Measurements from ENCODE around the gene ZNF273. TPM values are rescaled to one million over a fixed set of nuclear protein-coding genes. Genes with fewer than 3 reads are reported as not detected.
"Not testable (repeated sequence)": the region's sequence is repeated elsewhere in the genome, so short reads cannot be mapped to it uniquely, and the experiment has no call there.

The ZNF273 gene
- total RNA-seq, 2 experiments from 2014 or later: 10.9 to 12.6 TPM

DNA sequence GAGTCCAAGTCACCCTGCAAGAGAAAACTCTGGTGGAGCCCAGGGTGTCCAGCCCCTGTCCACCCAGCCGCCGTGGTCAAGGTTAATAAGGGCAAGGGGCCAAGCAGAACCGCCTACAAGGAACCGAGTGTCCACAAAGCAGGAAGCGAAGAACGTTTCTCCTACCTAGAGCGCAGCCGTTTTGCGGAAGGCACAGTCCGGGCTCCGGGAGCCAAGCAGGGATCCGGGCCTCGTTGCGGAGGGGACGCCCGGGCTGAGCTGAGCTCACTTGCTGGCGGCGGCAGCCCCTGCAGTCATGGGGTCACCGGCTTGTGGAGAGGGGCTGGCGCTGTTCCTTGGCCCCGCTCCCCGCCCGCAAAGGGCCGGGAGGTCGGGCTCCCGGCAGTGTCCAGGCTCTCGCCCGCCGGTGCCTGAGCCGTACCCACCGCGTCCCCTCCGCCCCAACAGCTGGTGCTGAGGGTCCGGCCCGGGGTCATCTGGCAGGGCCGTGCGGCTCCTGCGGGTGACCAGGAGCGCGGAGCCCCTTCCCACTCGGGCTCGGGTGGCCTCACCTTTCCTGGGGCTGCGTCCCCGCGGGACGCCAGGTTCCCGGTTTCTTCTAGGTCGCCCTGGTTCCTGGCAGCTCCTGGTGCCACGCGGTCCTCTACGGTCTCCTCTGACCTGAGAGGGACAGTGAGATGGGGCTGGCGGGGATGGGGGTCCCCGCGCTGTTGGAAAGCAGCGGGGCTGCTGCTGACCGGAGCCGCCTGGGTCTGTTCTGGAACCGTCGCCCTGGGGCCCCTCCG is 14.0 kb upstream of the ZNF273 start:
- Mint-ChIP-seq H3K4me3 (peak overlapping the region; percentile 89), H3K36me3 (no peaks in the 10 kb centered on the region), H3K9me3 (no peaks in the 10 kb centered on the region), H3K27ac (no peak overlapping the region), H3K4me1 (peaks cover 9% of the 10 kb centered on the region), H3K27me3 (peaks cover 32% of the 10 kb centered on the region)
- ATAC-seq (ENCODE audit: low read depth) (peak; percentile 51), DNase-seq (peak; percentile 47)
- POLR2A ChIA-PET: interaction anchor here (1.6 kb wide), 1 partner anchor 14 kb away, joined by 9 read pairs; the partner anchor contains the start of gene ZNF273

- H3K27ac Mint-ChIP-seq: no peak overlapping the region
- ATAC-seq (ENCODE audit: low read depth): no peak
- no peaks in the 10 kb centered on the region for H3K9me3 Mint-ChIP-seq
- H3K27me3 Mint-ChIP-seq: peaks cover 29% of the 10 kb centered on the region
- no peaks in the 10 kb centered on the region for H3K36me3 Mint-ChIP-seq
- POLR2A ChIA-PET: no interaction called here
- peaks cover 9% of the 10 kb centered on the region for H3K4me1 Mint-ChIP-seq
- no peak for DNase-seq
- H3K4me3 Mint-ChIP-seq: no peak overlapping the region
Measured at GRCh38 chr7:64889686-64890162, 13.3 kb upstream of the ZNF273 start.

DNA sequence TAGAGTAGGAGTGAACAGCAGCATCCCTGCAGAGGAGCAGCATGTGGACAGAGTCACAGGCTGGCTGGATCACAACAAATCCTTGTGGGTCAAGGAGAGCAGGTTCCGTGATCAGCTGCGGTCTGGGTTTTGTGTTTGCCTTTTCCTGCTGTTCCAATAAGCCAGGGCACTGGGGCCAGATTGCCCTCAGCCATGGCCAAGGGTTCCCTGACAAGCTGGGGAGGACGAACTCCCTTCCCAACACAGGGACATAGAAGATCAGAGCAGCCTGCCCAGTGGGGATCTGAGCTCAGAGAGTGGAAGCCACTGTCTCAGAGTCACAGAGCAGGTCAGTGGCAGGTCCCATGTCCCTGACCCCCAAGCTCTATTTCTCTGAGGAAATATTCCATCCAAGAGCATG is 12.8 kb upstream of the ZNF273 start:
- H3K27ac Mint-ChIP-seq; ATAC-seq (ENCODE audit: low read depth); H3K9me3 Mint-ChIP-seq; H3K4me1 Mint-ChIP-seq; POLR2A ChIA-PET; H3K4me3 Mint-ChIP-seq; DNase-seq; H3K36me3 Mint-ChIP-seq: not testable (repeated sequence)
- peaks cover 29% of the 10 kb centered on the region for H3K27me3 Mint-ChIP-seq

DNA sequence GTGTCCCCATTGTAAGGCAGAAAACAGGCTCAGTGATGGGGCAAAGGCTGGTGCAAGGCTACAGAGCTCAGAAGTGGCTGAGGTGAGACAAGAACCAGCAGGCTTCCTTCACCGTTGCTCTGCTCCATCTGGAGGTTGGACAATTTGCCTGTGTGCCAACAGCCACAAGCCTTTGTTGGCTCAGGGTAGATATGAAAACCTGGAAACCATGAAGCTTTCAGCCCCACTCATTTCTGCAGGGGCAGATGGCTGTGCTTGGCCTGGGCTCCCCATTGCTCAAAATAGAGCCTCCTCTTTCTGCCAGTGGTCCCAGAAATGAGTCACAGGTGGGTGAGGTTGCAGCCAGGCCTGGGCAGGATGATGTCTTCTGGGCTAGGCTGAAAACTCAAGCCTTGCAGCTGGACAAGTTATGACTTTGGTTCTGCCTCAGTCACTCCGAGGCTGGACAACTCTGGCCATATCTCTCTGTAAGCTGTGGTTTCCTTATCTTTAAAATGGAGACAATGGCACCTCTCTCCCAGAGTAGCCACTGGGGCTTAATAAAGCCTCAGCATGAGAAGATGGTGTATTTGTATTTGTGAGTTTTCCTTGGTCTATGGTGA is 12.2 kb upstream of the ZNF273 start:
- POLR2A ChIA-PET: no interaction called here
- Mint-ChIP-seq H3K4me1 (peaks cover 9% of the 10 kb centered on the region), H3K9me3 (no peaks in the 10 kb centered on the region), H3K4me3 (no peak overlapping the region), H3K27ac (no peak overlapping the region), H3K36me3 (no peaks in the 10 kb centered on the region), H3K27me3 (peaks cover 29% of the 10 kb centered on the region)
- ATAC-seq (ENCODE audit: low read depth) (no peak), DNase-seq (no peak)

- H3K9me3 Mint-ChIP-seq; ATAC-seq (ENCODE audit: low read depth); H3K4me3 Mint-ChIP-seq; H3K36me3 Mint-ChIP-seq; DNase-seq; POLR2A ChIA-PET; H3K4me1 Mint-ChIP-seq; H3K27ac Mint-ChIP-seq: not testable (repeated sequence)
- peaks cover 26% of the 10 kb centered on the region for H3K27me3 Mint-ChIP-seq
Measured at GRCh38 chr7:64891363-64892081, 11.6 kb upstream of the ZNF273 start.

GRCh38 chr7:64892116-64892515 is 11.0 kb upstream of the ZNF273 start:
- Mint-ChIP-seq H3K4me1 (peaks cover 9% of the 10 kb centered on the region), H3K27me3 (peaks cover 26% of the 10 kb centered on the region), H3K4me3 (no peak overlapping the region), H3K9me3 (no peaks in the 10 kb centered on the region), H3K27ac (no peak overlapping the region), H3K36me3 (no peaks in the 10 kb centered on the region)
- POLR2A ChIA-PET: no interaction called here
- ATAC-seq (ENCODE audit: low read depth): no peak
- no peak for DNase-seq

GRCh38 chr7:64892666-64893309 is 10.3 kb upstream of the ZNF273 start:
- ATAC-seq (ENCODE audit: low read depth) (no peak), DNase-seq (no peak)
- Mint-ChIP-seq H3K4me1 (peaks cover 9% of the 10 kb centered on the region), H3K9me3 (no peaks in the 10 kb centered on the region), H3K36me3 (no peaks in the 10 kb centered on the region), H3K27me3 (peaks cover 26% of the 10 kb centered on the region), H3K4me3 (no peak overlapping the region), H3K27ac (no peak overlapping the region)
- POLR2A ChIA-PET: interaction anchor here (0.6 kb wide), 1 partner anchor 18 kb away, joined by 4 read pairs; no protein-coding TSS in a partner anchor

GRCh38 chr7:64893401-64893800 is 9.7 kb upstream of the ZNF273 start:
- H3K4me1 Mint-ChIP-seq: peaks cover 5% of the 10 kb centered on the region
- no peaks in the 10 kb centered on the region for H3K9me3 Mint-ChIP-seq
- no peak for DNase-seq
- ATAC-seq (ENCODE audit: low read depth): no peak
- no peak overlapping the region for H3K27ac Mint-ChIP-seq
- H3K4me3 Mint-ChIP-seq: no peak overlapping the region
- POLR2A ChIA-PET: interaction anchor here (0.6 kb wide), 1 partner anchor 17 kb away, joined by 4 read pairs; no protein-coding TSS in a partner anchor
- no peaks in the 10 kb centered on the region for H3K36me3 Mint-ChIP-seq
- peaks cover 23% of the 10 kb centered on the region for H3K27me3 Mint-ChIP-seq

DNA sequence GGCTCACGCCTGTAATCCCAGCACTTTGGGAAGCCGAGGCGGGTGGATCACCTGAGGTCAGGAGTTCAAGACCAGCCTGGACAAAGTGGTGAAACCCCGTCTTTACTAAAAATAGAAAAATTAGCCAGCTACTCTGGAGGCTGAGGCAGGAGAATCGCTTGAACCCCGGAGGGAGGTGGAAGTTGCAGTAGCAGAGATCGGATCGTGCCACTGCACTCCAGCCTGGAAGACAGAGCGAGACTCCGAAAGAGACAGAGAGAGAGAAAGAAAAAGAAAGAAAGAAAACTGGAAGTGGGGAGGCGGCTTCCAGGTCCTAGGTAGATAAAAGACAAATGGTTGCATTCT is 640 bp upstream of the ZNF273 start:
- Mint-ChIP-seq H3K4me1 (peaks cover 24% of the 10 kb centered on the region), H3K4me3 (peak overlapping the region; percentile 97), H3K27ac (peak overlapping the region; percentile 82), H3K36me3 (peaks cover 22% of the 10 kb centered on the region)
- not testable (repeated sequence) for H3K9me3 Mint-ChIP-seq; ATAC-seq (ENCODE audit: low read depth); H3K27me3 Mint-ChIP-seq; DNase-seq
- POLR2A ChIA-PET: interaction anchor here (1.0 to 2.8 kb wide), 10 partner anchors 14 to 977 kb away, joined by 3 to 25 read pairs (median 8); partner anchors contain the start of genes ERV3-1, ZNF107, ZNF138 and ZNF736

- Mint-ChIP-seq H3K36me3 (peaks cover 32% of the 10 kb centered on the region), H3K4me1 (peaks cover 30% of the 10 kb centered on the region)
Measured at GRCh38 chr7:64904008-64904407, 935 bp downstream of the ZNF273 start.

DNA sequence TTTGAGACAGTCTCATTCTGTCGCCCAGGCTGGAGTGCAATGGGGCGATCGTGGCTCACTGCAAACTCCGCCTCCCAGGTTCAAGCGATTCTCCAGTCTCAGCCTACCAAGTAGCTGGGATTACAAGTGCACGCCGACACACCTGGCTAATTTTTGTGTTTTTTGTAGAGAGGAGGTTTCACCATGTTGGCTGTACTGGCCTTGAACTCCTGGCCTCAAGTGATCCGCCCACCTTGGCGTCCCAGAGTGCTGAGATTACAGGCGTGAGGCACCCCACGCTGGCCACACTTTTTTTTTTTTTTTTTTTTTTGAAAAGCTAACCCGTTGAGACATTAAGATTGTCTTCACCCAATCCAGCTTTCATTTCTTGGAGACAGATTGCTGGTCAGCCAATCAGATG is 2.1 kb downstream of the ZNF273 start:
- POLR2A ChIA-PET: interaction anchor here (0.6 to 0.7 kb wide), 2 partner anchors 55 to 202 kb away, joined by 3 to 5 read pairs; no protein-coding TSS in a partner anchor
- no peak overlapping the region for H3K4me3 Mint-ChIP-seq
- H3K36me3 Mint-ChIP-seq: peaks cover 42% of the 10 kb centered on the region
- DNase-seq (no peak), ATAC-seq (ENCODE audit: low read depth) (no peak)
- no peaks in the 10 kb centered on the region for H3K27me3 Mint-ChIP-seq
- H3K9me3 Mint-ChIP-seq: peaks cover 2% of the 10 kb centered on the region
- H3K27ac Mint-ChIP-seq: no peak overlapping the region
- peaks cover 30% of the 10 kb centered on the region for H3K4me1 Mint-ChIP-seq

More at GRCh38 chr7:64904008-64904407, 935 bp downstream of the ZNF273 start:
- no peak for DNase-seq
- no peaks in the 10 kb centered on the region for H3K27me3 Mint-ChIP-seq
- ATAC-seq (ENCODE audit: low read depth): no peak
- no peaks in the 10 kb centered on the region for H3K9me3 Mint-ChIP-seq
- peak overlapping the region; percentile 97 for H3K27ac Mint-ChIP-seq
- peak overlapping the region; percentile 97 for H3K4me3 Mint-ChIP-seq
- POLR2A ChIA-PET: interaction anchor here (1.5 to 2.8 kb wide), 6 partner anchors 16 to 597 kb away, joined by 7 to 25 read pairs (median 10); partner anchors contain the start of genes ERV3-1, ZNF138 and ZNF736

DNA sequence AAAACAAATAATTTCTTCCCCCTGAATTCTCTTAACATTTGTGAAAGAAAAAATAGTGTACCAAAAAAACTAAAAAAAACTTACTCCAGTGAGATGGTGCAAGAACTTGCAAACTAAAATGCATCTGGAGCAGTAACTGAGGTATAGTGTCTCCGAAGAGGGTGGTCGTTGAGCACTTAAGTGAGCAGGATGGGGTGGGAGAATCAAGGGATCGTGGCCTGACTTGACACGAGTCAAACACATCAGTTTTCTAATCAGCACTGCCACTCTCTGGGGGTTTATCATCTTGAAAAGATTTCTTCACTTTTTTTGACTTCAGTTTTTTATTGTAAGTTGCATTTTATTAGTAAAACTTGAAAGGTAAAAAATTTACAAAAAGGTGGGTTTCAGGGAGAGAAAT is 2.5 kb downstream of the ZNF273 start:
- POLR2A ChIA-PET: interaction anchor here (0.6 kb wide), 1 partner anchor 202 kb away, joined by 5 read pairs; no protein-coding TSS in a partner anchor
- peaks cover 30% of the 10 kb centered on the region for H3K4me1 Mint-ChIP-seq
- peaks cover 4% of the 10 kb centered on the region for H3K9me3 Mint-ChIP-seq
- peaks cover 45% of the 10 kb centered on the region for H3K36me3 Mint-ChIP-seq
- ATAC-seq (ENCODE audit: low read depth) (no peak), DNase-seq (no peak)
- H3K27me3 Mint-ChIP-seq: no peaks in the 10 kb centered on the region
- H3K4me3 Mint-ChIP-seq: peak overlapping the region; percentile 58
- H3K27ac Mint-ChIP-seq: no peak overlapping the region
